ENCODE measurements around the gene AKNA.
"Not testable (repeated sequence)": the region's sequence is repeated elsewhere in the genome, so short reads cannot be mapped to it uniquely, and the experiment has no call there.

The AKNA gene

DNA sequence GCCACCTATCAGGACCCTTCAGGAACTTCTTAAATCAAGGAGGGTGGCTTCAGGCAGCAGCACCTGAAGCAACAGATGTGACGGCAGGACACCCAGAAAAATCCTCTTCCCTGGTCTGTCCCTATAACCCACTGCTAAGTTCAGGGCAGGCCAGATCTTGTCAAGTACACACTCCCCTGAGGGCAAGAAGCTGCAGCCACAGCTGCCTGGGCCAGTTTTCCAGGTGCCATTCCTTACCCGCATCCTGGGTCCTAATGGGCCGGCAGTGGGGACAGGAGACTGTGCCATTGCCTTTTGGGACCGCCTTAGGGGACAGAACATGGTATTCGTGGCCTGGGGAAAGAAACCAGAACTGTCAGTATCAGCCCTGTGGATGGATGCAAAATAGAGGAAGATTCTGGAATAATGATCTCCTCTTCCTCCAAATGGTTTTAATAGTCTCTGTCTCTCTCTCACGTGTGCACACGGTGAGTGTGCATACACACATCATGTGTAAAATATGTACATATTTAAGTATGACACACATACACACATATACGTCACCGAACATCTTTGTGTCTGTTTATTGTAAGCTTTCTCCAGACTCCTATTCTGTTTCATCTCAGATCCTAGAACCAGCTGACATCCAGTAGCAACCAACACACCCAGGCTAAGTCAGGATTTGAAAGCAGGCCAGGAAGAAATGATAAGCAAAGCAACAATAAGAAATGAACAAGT is 44.2 kb downstream of the AKNA start:
- in situ Hi-C loops (cut with MboI; ENCODE audit: low sequenced_read_pairs) = no loop called here

- in situ Hi-C loops (cut with MboI; ENCODE audit: low sequenced_read_pairs) = no loop called here
Observed at GRCh38 chr9:114342755-114343440, 44.9 kb downstream of the AKNA start.

GRCh38 chr9:114341991-114342390 is 45.8 kb downstream of the AKNA start:
- in situ Hi-C loops (cut with MboI; ENCODE audit: low sequenced_read_pairs) = no loop called here

GRCh38 chr9:114341152-114341830 is 46.5 kb downstream of the AKNA start:
- in situ Hi-C loops (cut with MboI; ENCODE audit: low sequenced_read_pairs) = no loop called here

GRCh38 chr9:114339130-114339908 is 48.5 kb downstream of the AKNA start:
- in situ Hi-C loops (cut with MboI; ENCODE audit: low sequenced_read_pairs) = no loop called here

GRCh38 chr9:114338187-114338586 is 49.6 kb downstream of the AKNA start:
- in situ Hi-C loops (cut with MboI; ENCODE audit: low sequenced_read_pairs) = no loop called here

DNA sequence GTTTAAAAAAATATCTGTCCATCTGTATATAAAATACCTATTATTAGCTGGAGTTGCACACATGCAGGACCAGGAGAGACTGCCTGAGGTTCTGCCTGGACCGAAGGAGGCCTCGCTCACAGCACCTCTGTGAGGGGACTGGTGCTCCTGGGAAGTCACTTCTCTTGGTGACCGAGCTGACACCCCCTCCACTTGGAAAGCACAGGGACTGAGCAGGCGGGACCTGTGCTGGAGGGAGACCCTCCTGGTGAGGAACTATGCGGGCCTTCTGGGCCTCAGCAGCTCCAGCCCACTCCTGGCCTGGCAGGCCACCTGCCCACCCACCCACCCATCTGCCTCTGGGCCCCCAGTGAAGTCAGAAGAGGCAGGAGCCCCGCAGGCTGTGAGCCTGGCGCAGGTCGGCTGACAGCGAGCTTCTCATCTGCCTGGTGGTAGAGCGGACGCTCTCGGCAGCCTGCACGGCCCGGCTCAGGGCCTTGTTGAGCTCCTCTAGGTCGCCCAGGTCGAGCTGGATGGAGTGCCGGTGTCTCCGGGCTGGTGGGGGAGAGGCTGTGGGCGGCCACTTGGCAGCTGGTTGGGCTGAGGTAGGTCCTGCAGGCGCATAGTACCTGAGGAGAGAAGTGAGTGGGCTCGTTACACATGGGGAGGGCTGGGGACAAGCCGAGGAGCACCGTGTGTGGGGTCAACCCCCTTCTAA is 50.9 kb downstream of the AKNA start:
- in situ Hi-C loops (cut with MboI; ENCODE audit: low sequenced_read_pairs) = no loop called here

GRCh38 chr9:114336157-114336556 is 51.6 kb downstream of the AKNA start:
- in situ Hi-C loops (cut with MboI; ENCODE audit: low sequenced_read_pairs) = no loop called here

GRCh38 chr9:114335745-114336144 is 52.0 kb downstream of the AKNA start:
- in situ Hi-C loops (cut with MboI; ENCODE audit: low sequenced_read_pairs) = no loop called here

DNA sequence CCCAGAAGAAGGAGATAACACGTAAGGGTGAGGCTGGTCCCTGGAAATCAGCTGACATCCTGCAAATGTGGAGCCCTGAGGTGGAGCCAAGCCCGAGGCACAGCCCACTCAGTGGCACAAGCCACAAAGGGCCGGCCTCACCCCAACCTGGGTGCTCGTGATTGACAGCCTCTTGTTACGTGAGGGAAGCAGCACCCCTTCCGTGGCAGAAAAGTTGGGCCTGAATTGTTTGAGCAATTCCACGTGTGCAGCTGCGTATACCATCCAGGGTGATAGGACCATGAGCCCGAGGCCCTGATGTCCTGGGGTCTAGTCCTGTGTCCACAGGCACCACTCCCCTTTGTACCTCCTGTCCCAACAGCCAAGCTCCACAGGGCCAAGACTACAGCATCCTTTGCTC is 53.3 kb downstream of the AKNA start:
- in situ Hi-C loops (cut with MboI; ENCODE audit: low sequenced_read_pairs) = no loop called here

GRCh38 chr9:114333718-114334117 is 54.1 kb downstream of the AKNA start:
- in situ Hi-C loops (cut with MboI; ENCODE audit: low sequenced_read_pairs) = not testable (repeated sequence)

GRCh38 chr9:114332474-114333040 is 55.2 kb downstream of the AKNA start:
- in situ Hi-C loops (cut with MboI; ENCODE audit: low sequenced_read_pairs) = not testable (repeated sequence)

GRCh38 chr9:114331229-114332195 is 56.3 kb downstream of the AKNA start:
- in situ Hi-C loops (cut with MboI; ENCODE audit: low sequenced_read_pairs) = not testable (repeated sequence)

GRCh38 chr9:114330636-114331035 is 57.1 kb downstream of the AKNA start:
- in situ Hi-C loops (cut with MboI; ENCODE audit: low sequenced_read_pairs) = no loop called here

DNA sequence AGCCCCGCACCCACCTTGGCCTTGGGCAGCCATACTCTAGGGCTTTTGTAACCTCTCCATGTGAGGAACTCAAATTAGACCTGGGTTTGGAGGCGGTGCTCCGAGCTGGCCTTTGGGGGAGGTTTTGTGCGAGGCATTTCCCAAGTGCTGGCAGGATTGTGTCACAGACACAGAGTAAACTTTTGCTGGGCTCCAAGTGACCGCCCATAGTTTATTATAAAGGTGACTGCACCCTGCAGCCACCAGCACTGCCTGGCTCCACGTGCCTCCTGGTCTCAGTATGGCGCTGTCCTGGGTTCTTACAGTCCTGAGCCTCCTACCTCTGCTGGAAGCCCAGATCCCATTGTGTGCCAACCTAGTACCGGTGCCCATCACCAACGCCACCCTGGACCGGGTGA is 58.2 kb downstream of the AKNA start, which contains the start of gene ORM2:
TSS of gene ORM2 (plus strand) at position 245 of the 398 bp plus-strand sequence. CDS start at position 281, 36 bp downstream.
- in situ Hi-C loops (cut with MboI; ENCODE audit: low sequenced_read_pairs) = not testable (repeated sequence)

DNA sequence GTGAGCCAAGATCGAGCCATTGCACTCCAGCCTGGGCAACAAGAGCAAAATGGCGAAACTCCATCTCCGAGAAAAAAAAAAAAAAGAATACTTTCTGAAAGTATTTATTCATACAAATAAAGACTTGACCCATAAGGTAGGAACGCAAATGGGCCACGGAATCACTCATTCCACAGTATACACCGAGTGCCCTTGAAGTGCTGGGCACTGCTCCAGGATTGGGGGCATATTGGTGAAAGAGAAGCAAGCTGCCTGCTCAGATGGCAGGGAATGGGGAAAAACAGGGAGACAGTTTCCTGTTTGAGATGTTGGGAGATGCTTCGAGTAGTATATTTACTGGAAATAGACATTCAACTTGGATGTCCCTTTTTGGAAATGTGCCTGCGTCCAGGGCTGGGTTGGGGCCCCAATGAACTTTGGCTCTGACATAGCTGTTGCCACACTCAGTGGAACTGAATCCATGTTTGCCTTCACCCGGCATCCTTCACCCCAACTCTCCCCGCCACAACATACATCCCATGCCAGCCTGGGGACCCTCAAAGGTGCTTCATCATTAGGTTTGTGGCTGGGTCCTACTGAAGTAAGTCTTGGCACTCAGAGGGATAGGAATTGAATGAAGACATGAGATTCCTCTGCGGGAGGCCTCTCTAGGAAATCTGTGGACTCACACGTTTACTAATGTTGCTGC is 58.7 kb downstream of the AKNA start:
- in situ Hi-C loops (cut with MboI; ENCODE audit: low sequenced_read_pairs) = not testable (repeated sequence)

- in situ Hi-C loops (cut with MboI; ENCODE audit: low sequenced_read_pairs) = not testable (repeated sequence)
Observed at GRCh38 chr9:114328357-114328820, 59.4 kb downstream of the AKNA start.

- in situ Hi-C loops (cut with MboI; ENCODE audit: low sequenced_read_pairs) = no loop called here
Observed at GRCh38 chr9:114327749-114328148, 60.0 kb downstream of the AKNA start.
